ENCODE results near the gene ONECUT2. TPM values are rescaled to one million over a fixed set of nuclear protein-coding genes. Genes with fewer than 3 reads are reported as not detected.

ONECUT2 gene
- total and polyA plus RNA-seq, 9 donors = under 0.01 to 0.30 (median 0.10) TPM

- Histone ChIP-seq H3K4me3 (no peak overlapping the region), H3K4me1 (ENCODE audit: insufficient read depth) (no peaks in the 10 kb centered on the region), H3K9me3 (no peaks in the 10 kb centered on the region), H3K36me3 (no peaks in the 10 kb centered on the region), H3K27me3 (no peaks in the 10 kb centered on the region), H3K27ac (no peak overlapping the region)
- intact Hi-C loops (cut with DNase I) = no loop called here
- WGBS, 3 donors = 45 to 61% (median 55%) methylated on average over 5 of the region's 5 CpGs
- DNase-seq = no peak
- TF ChIP-seq POLR2A (IDR thresholded peaks at IDR 0.05) = no peak
- no peak for TF ChIP-seq CTCF (IDR thresholded peaks at IDR 0.05)
- TF ChIP-seq EP300 (IDR thresholded peaks at IDR 0.05) = no peak
Measured at GRCh38 chr18:57498682-57499256, 63.6 kb downstream of the ONECUT2 start.

- no peak for TF ChIP-seq EP300 (IDR thresholded peaks at IDR 0.05)
- TF ChIP-seq CTCF (IDR thresholded peaks at IDR 0.05) = no peak
- no peak for TF ChIP-seq POLR2A (IDR thresholded peaks at IDR 0.05)
- WGBS, 3 donors = 69 to 75% (median 71%) methylated on average over 9 of the region's 9 CpGs
Measured at GRCh38 chr18:57502624-57503023, 67.5 kb downstream of the ONECUT2 start.

GRCh38 chr18:57505231-57505630 is 70.1 kb downstream of the ONECUT2 start:
- no peaks in the 10 kb centered on the region for H3K9me3 ChIP-seq
- intact Hi-C loops (cut with DNase I) = no loop called here
- TF ChIP-seq POLR2A (IDR thresholded peaks at IDR 0.05) = no peak
- TF ChIP-seq EP300 (IDR thresholded peaks at IDR 0.05) = no peak
- TF ChIP-seq CTCF (IDR thresholded peaks at IDR 0.05) = no peak
- no peak for DNase-seq
- no peaks in the 10 kb centered on the region for H3K4me1 ChIP-seq (ENCODE audit: insufficient read depth)
- 13 to 31% (median 21%) methylated on average over 1 of the region's 1 CpG for WGBS, 3 donors
- no peaks in the 10 kb centered on the region for H3K36me3 ChIP-seq
- H3K4me3 ChIP-seq = no peak overlapping the region
- H3K27me3 ChIP-seq = no peaks in the 10 kb centered on the region
- H3K27ac ChIP-seq = no peak overlapping the region

More at GRCh38 chr18:57502624-57503023, 67.5 kb downstream of the ONECUT2 start:
- no peak overlapping the region for H3K4me3 ChIP-seq
- H3K9me3 ChIP-seq = no peaks in the 10 kb centered on the region
- no peak overlapping the region for H3K27ac ChIP-seq
- no peak for DNase-seq
- no peaks in the 10 kb centered on the region for H3K27me3 ChIP-seq
- no peaks in the 10 kb centered on the region for H3K36me3 ChIP-seq
- intact Hi-C loops (cut with DNase I) = no loop called here
- H3K4me1 ChIP-seq (ENCODE audit: insufficient read depth) = no peaks in the 10 kb centered on the region

GRCh38 chr18:57516056-57516455 is 80.9 kb downstream of the ONECUT2 start:
- Histone ChIP-seq H3K36me3 (no peaks in the 10 kb centered on the region), H3K4me1 (ENCODE audit: insufficient read depth) (no peaks in the 10 kb centered on the region), H3K27ac (no peak overlapping the region), H3K9me3 (no peaks in the 10 kb centered on the region), H3K27me3 (no peaks in the 10 kb centered on the region), H3K4me3 (no peak overlapping the region)
- DNase-seq = no peak
- WGBS, 3 donors = 75 to 78% (median 76%) methylated on average over 6 of the region's 6 CpGs
- TF ChIP-seq POLR2A (IDR thresholded peaks at IDR 0.05) = no peak
- no peak for TF ChIP-seq CTCF (IDR thresholded peaks at IDR 0.05)
- TF ChIP-seq EP300 (IDR thresholded peaks at IDR 0.05) = no peak
- intact Hi-C loops (cut with DNase I) = no loop called here

Measured in ovary (tissue), 9 donors.